Peyer's patch (tissue), 4 donors: ENCODE data around the gene MSI2. TPM values are rescaled to one million over a fixed set of nuclear protein-coding genes. Genes with fewer than 3 reads are reported as not detected.

Experiments used
- DNase-seq, 3 donors: peaks; one replicate each; pipeline ENCODE4 v3.0.0-alpha.2; 2017 to 2019
- H3K27ac ChIP-seq, 4 donors: fragments of 200-600 bp; sonication (generic); one replicate each; pipeline ENCODE4 v1.5.1; 2016 to 2019
- H3K27me3 ChIP-seq, 2 donors: fragments of 200-600 bp; sonication (generic); one replicate each; pipeline ENCODE4 v1.5.1; 2019
- H3K36me3 ChIP-seq, 3 donors: fragments of 200-600 bp; sonication (generic); one replicate each; pipeline ENCODE4 v1.5.1; 2016 to 2019
- H3K4me1 ChIP-seq, 4 donors: fragments of 200-600 bp; sonication (generic); one replicate each; pipeline ENCODE4 v1.5.1; 2016 to 2019
- H3K4me3 ChIP-seq, 4 donors: fragments of 200-600 bp; sonication (generic); 1 replicate in 3 of 4; 2 replicates in 1 of 4; pipeline ENCODE4 v1.5.1; 2016 to 2019; ENCODE audit warnings: mild to moderate bottlenecking in 1 of 4
- H3K9me3 ChIP-seq, 4 donors: fragments of 200-600 bp; sonication (generic); one replicate each; pipeline ENCODE4 v1.5.1; 2016 to 2019; ENCODE audit warnings: mild to moderate bottlenecking in 1 of 4
- POLR2A ChIP-seq, 2 donors: fragments of 450-650 bp; IDR thresholded peaks; one replicate each; pipeline ENCODE4 v1.5.1; 2017; ENCODE audit warnings: antibody characterized with exemption in 2 of 2, mild to moderate bottlenecking in 2 of 2, moderate library complexity in 2 of 2
- total RNA-seq, 4 donors: library from RNA; depleted of rRNA; stranded (reverse); fragments of >200 nt; gene quantifications; one replicate each; pipeline ENCODE4 v1.1.0, GENCODE V29; 2016
- TF ChIP-seq, protein P1 (sequence below), 6 experiments: fragments of 450-650 bp in 4 of 6; fragments of 200-600 bp in 2 of 6; sonication (generic) in 1 of 6; IDR thresholded peaks; one replicate each; pipeline ENCODE4 v1.5.1; 2017 to 2019; ENCODE audit warnings: antibody characterized with exemption in 6 of 6, mild to moderate bottlenecking in 3 of 6, moderate library complexity in 1 of 6

Gene MSI2
- total RNA-seq, 4 donors from 2014 or later = 25.9 to 39.0 (median 29.2) TPM

- TF ChIP-seq POLR2A (IDR thresholded peaks at IDR 0.05) = no peak
- TF ChIP-seq, protein P1, sequence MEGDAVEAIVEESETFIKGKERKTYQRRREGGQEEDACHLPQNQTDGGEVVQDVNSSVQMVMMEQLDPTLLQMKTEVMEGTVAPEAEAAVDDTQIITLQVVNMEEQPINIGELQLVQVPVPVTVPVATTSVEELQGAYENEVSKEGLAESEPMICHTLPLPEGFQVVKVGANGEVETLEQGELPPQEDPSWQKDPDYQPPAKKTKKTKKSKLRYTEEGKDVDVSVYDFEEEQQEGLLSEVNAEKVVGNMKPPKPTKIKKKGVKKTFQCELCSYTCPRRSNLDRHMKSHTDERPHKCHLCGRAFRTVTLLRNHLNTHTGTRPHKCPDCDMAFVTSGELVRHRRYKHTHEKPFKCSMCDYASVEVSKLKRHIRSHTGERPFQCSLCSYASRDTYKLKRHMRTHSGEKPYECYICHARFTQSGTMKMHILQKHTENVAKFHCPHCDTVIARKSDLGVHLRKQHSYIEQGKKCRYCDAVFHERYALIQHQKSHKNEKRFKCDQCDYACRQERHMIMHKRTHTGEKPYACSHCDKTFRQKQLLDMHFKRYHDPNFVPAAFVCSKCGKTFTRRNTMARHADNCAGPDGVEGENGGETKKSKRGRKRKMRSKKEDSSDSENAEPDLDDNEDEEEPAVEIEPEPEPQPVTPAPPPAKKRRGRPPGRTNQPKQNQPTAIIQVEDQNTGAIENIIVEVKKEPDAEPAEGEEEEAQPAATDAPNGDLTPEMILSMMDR (IDR thresholded peaks at IDR 0.05) = no peak
- no peaks in the 10 kb centered on the region for H3K27me3 ChIP-seq
- no peaks in the 10 kb centered on the region for H3K9me3 ChIP-seq
- no peak for DNase-seq
- H3K4me3 ChIP-seq = no peak overlapping the region
- H3K4me1 ChIP-seq = peaks cover 0 to 3% (median 0%) of the 10 kb centered on the region in 4 donors
- H3K36me3 ChIP-seq = no peaks in the 10 kb centered on the region
- no peak overlapping the region for H3K27ac ChIP-seq
Observed at GRCh38 chr17:57505841-57506773, 249.8 kb downstream of the MSI2 start.

DNA sequence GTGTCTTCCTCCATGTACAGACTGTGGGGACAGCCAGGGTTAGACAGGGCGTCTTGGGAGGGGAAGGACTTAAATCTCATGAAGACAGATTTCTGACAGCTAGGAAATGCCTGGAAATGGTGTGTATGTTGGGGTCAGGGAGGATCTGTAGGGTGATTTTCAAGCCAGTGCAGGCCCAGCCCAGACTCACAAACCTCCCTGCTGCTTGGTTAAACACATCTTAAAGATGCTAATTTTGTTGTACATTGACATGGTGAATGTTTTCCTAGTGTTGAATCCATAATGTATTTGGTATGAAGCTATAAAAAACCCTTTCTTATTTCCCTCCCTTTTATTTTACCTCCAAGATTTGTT, 250.4 kb downstream of the MSI2 start:
- Histone ChIP-seq H3K36me3 (no peaks in the 10 kb centered on the region), H3K4me1 (peaks cover 0 to 3% (median 0%) of the 10 kb centered on the region in 4 donors), H3K4me3 (no peak overlapping the region), H3K27me3 (no peaks in the 10 kb centered on the region), H3K9me3 (no peaks in the 10 kb centered on the region), H3K27ac (no peak overlapping the region)
- DNase-seq = no peak
- no peak for TF ChIP-seq POLR2A (IDR thresholded peaks at IDR 0.05)
- TF ChIP-seq, protein P1 (IDR thresholded peaks at IDR 0.05) = no peak

DNA sequence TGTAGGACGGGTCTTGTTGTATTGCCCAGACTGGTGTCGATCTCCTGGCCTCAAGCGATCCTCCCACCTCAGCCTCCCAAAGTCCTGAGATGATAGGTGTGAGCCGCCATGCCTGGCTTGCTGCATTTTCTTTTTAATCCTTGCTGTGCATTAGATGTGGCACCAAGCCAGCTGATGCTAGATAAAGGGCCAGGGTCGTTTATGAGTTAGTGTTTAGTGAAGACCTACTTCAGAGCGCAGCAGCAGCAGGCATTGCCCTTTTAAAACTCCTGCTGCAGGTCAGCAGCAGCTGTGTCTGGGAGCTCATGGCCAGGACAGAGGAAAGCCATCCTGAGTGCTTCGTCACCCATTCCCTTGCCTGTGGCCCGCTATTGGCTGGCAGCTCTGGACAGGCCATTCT, 251.5 kb downstream of the MSI2 start:
- Histone ChIP-seq H3K27ac (no peak overlapping the region), H3K9me3 (no peaks in the 10 kb centered on the region), H3K36me3 (no peaks in the 10 kb centered on the region), H3K4me1 (peaks cover 0 to 3% (median 0%) of the 10 kb centered on the region in 4 donors), H3K27me3 (no peaks in the 10 kb centered on the region), H3K4me3 (no peak overlapping the region)
- DNase-seq = no peak
- no peak for TF ChIP-seq POLR2A (IDR thresholded peaks at IDR 0.05)
- TF ChIP-seq, protein P1 (IDR thresholded peaks at IDR 0.05) = no peak

- Histone ChIP-seq H3K27me3 (no peaks in the 10 kb centered on the region), H3K27ac (no peak overlapping the region), H3K4me3 (no peak overlapping the region)
Observed at GRCh38 chr17:57508671-57509070, 252.3 kb downstream of the MSI2 start.

GRCh38 chr17:57511475-57512123, 255.3 kb downstream of the MSI2 start:
- H3K27me3 ChIP-seq = no peaks in the 10 kb centered on the region
- peaks cover 0 to under 1% (median 0%) of the 10 kb centered on the region in 4 donors for H3K4me1 ChIP-seq
- no peaks in the 10 kb centered on the region for H3K36me3 ChIP-seq
- no peak overlapping the region for H3K4me3 ChIP-seq
- no peaks in the 10 kb centered on the region for H3K9me3 ChIP-seq
- no peak for DNase-seq
- TF ChIP-seq POLR2A (IDR thresholded peaks at IDR 0.05) = no peak
- TF ChIP-seq, protein P1 (IDR thresholded peaks at IDR 0.05) = no peak
- H3K27ac ChIP-seq = no peak overlapping the region

More at GRCh38 chr17:57508671-57509070, 252.3 kb downstream of the MSI2 start:
- TF ChIP-seq POLR2A (IDR thresholded peaks at IDR 0.05) = no peak
- Histone ChIP-seq H3K36me3 (no peaks in the 10 kb centered on the region), H3K4me1 (peaks cover 0 to 3% (median 0%) of the 10 kb centered on the region in 4 donors), H3K9me3 (no peaks in the 10 kb centered on the region)
- no peak for DNase-seq

DNA sequence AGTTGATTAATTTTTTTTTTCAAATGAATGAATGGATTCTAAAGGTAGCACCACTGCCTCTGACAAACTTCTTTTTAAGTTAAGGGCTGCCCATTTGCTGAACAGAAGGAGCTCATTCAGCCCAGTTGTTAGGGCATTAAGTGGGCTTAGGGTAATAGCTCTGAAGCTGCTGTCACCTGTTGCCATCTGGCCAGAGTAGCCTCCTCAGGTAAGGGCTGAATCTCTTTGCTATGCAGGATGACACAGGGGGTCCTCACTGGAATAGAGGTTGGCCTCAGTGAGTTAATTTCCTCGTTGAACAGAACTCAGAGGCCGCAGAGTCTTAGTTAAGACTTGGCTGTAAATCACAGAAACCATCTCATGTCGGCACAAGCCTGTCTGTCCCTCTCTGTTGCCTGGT, 255.9 kb downstream of the MSI2 start:
- Histone ChIP-seq H3K9me3 (no peaks in the 10 kb centered on the region), H3K27ac (no peak overlapping the region), H3K4me1 (no peaks in the 10 kb centered on the region), H3K36me3 (no peaks in the 10 kb centered on the region), H3K27me3 (no peaks in the 10 kb centered on the region), H3K4me3 (no peak overlapping the region)
- no peak for DNase-seq
- TF ChIP-seq, protein P1 (IDR thresholded peaks at IDR 0.05) = no peak
- no peak for TF ChIP-seq POLR2A (IDR thresholded peaks at IDR 0.05)
